Neural crest cell (in vitro differentiated cells): ENCODE data around the gene FBXW7. TPM values are rescaled to one million over a fixed set of nuclear protein-coding genes. Genes with fewer than 3 reads are reported as not detected.

ENCODE experiments used
- DNase-seq: peaks from one replicate; pipeline ENCODE4 v3.0.0; 2021; ENCODE audit warnings: low read depth, mixed read lengths, low spot score
- H3K27ac Mint-ChIP-seq: one replicate; pipeline ENCODE4 v1.8.0; 2021; ENCODE audit warnings: mild to moderate bottlenecking, mixed read lengths; ENCODE audit not compliant: unreplicated experiment
- H3K27me3 Mint-ChIP-seq: 2 replicates; pipeline ENCODE4 v1.8.0; 2021; ENCODE audit warnings: low read depth, mild to moderate bottlenecking, mixed read lengths
- H3K36me3 Mint-ChIP-seq: 2 replicates; pipeline ENCODE4 v1.8.0; 2021; ENCODE audit warnings: low read depth, mild to moderate bottlenecking, mixed read lengths
- H3K4me1 Mint-ChIP-seq: 2 replicates; pipeline ENCODE4 v1.8.0; 2021; ENCODE audit warnings: mixed read lengths
- H3K4me3 Mint-ChIP-seq: one replicate; pipeline ENCODE4 v1.8.0; 2021; ENCODE audit warnings: mild to moderate bottlenecking, mixed read lengths
- H3K9me3 Mint-ChIP-seq: 2 replicates; pipeline ENCODE4 v1.8.0; 2021; ENCODE audit warnings: mixed read lengths
- total RNA-seq: library from RNA; stranded (reverse); gene quantifications from 2 replicates; pipeline ENCODE4 v1.2.1, GENCODE V29; 2021
- TF ChIP-seq, protein P1 (sequence below): fragments of 200-600 bp; sonication (generic); conservative IDR thresholded peaks from 2 replicates; pipeline ENCODE4 v1.5.0; 2021; ENCODE audit warnings: antibody characterized with exemption, mild to moderate bottlenecking

Gene FBXW7
- total RNA-seq, 1 donor from 2014 or later, result 33.4 TPM

DNA sequence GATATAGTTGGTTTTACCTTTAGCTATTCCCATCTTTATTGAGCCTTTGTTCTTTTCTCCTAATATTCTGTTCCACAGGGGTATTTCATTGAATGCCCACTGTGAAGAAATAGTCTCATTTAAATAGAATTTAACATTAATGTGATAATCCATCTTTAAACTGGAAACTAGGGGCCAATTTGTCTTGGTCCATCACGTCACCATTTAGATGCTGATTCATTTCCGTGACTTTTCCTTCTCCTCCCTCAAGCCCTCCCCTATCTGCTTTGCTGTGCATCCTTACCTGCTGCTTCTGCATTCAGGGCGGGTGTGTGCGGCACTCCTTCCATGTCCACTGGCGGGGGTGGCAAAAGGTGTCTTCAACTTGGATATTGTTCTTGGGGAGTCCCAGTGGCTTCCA, 241.1 kb downstream of the FBXW7 start:
- TF ChIP-seq, protein P1, sequence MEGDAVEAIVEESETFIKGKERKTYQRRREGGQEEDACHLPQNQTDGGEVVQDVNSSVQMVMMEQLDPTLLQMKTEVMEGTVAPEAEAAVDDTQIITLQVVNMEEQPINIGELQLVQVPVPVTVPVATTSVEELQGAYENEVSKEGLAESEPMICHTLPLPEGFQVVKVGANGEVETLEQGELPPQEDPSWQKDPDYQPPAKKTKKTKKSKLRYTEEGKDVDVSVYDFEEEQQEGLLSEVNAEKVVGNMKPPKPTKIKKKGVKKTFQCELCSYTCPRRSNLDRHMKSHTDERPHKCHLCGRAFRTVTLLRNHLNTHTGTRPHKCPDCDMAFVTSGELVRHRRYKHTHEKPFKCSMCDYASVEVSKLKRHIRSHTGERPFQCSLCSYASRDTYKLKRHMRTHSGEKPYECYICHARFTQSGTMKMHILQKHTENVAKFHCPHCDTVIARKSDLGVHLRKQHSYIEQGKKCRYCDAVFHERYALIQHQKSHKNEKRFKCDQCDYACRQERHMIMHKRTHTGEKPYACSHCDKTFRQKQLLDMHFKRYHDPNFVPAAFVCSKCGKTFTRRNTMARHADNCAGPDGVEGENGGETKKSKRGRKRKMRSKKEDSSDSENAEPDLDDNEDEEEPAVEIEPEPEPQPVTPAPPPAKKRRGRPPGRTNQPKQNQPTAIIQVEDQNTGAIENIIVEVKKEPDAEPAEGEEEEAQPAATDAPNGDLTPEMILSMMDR, result no peak
- Mint-ChIP-seq H3K36me3 (no peaks in the 10 kb centered on the region), H3K9me3 (no peaks in the 10 kb centered on the region)

DNA sequence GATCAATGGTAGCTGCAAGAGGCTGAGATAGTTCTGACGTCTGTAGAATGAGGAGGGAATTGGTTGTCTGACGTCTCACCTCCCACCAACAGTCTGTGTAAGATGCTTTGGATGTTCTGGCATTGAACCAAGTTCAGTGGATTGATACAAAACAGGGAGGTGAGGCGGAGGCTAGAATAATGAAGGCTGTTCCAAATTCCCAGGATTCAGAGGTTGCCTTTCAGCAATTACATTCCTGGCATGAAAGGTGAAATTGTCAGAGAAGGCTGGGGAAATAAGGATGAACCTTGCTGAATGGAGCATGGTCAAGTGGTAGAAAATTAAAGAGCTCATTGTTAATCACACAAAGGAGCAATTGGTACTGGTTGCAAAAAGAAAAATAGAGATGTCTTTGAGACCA, 241.6 kb downstream of the FBXW7 start:
- H3K4me1 Mint-ChIP-seq, result peaks cover 5% of the 10 kb centered on the region
- H3K36me3 Mint-ChIP-seq, result no peaks in the 10 kb centered on the region
- no peak for DNase-seq
- no peak overlapping the region for H3K27ac Mint-ChIP-seq
- TF ChIP-seq, protein P1, result no peak
- no peak overlapping the region for H3K4me3 Mint-ChIP-seq
- no peaks in the 10 kb centered on the region for H3K27me3 Mint-ChIP-seq
- no peaks in the 10 kb centered on the region for H3K9me3 Mint-ChIP-seq

More for the DNA sequence above, 241.1 kb downstream of the FBXW7 start:
- H3K4me1 Mint-ChIP-seq, result peaks cover 5% of the 10 kb centered on the region
- H3K4me3 Mint-ChIP-seq, result no peak overlapping the region
- H3K27ac Mint-ChIP-seq, result no peak overlapping the region
- no peak for DNase-seq
- no peaks in the 10 kb centered on the region for H3K27me3 Mint-ChIP-seq

DNA sequence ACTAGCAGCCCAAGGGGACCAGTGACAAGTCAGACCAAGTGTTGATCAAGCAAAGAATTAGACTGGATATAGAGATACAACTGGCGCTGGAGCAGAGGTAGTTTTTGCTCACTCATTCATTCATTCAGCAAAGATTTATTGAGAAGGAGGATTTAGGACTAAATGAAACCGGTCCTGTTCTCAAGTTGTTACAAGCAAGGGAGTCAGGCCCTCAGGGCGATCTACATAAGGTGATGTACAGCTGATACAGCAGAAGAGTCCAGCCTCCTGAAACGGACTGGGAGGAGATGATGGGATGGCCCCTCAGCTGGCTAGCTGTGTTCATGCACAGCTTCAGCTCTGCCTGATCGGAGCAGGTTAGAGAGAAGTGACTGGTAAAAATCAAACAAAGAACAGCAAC, 242.4 kb downstream of the FBXW7 start:
- Mint-ChIP-seq H3K4me1 (peaks cover 5% of the 10 kb centered on the region), H3K9me3 (no peaks in the 10 kb centered on the region), H3K4me3 (no peak overlapping the region), H3K27ac (no peak overlapping the region), H3K36me3 (no peaks in the 10 kb centered on the region), H3K27me3 (no peaks in the 10 kb centered on the region)
- DNase-seq, result no peak
- TF ChIP-seq, protein P1, result no peak

DNA sequence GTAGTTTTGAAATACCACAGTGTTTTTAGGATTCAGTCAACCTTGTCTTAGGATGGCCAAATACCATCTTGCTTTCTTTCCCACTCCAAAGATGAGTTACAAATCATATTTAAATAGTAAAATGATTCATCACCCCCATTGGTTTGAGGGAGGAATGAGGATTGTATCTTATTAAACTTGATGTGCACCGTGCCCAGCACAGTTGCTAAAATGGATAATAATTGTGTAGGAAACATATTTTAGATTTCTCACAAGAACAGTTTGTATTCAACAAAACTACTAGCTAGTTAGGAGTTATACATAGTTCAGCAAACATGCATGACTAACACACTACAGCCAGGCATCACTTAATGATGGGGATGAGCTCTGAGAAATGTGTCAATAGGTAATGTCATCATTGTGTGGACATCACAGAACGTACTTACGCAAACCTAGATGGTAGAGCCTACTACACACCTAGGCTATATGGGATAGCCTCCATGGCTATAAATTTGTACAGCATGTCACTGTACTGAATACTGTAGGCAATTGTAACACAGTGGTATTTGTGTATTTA, 245.4 kb downstream of the FBXW7 start:
- TF ChIP-seq, protein P1, result no peak

DNA sequence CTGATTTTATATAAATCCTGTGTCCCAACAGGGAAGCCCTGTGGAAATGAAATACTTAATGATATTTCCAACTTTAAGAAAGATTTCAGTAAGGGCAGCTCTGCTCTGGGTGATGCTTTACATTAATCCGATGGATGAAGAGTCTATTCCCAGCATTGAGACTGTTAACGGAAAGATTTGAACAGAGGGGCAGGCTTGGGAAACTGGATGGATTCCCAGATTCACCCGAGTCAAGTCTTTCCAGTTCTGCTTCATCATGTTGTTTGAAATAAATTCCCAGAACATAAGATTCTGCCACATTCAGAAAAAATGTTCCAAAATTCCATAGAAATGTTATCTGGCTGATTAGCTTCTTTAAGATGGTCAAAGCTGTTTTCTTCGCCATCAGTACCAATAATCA, 246.0 kb downstream of the FBXW7 start:
- no peaks in the 10 kb centered on the region for H3K36me3 Mint-ChIP-seq
- H3K27me3 Mint-ChIP-seq, result no peaks in the 10 kb centered on the region
- DNase-seq, result no peak
- no peak overlapping the region for H3K27ac Mint-ChIP-seq
- H3K4me3 Mint-ChIP-seq, result no peak overlapping the region
- no peaks in the 10 kb centered on the region for H3K9me3 Mint-ChIP-seq
- H3K4me1 Mint-ChIP-seq, result peaks cover 5% of the 10 kb centered on the region
- TF ChIP-seq, protein P1, result no peak

More for the DNA sequence above, 245.4 kb downstream of the FBXW7 start:
- Mint-ChIP-seq H3K27me3 (no peaks in the 10 kb centered on the region), H3K36me3 (no peaks in the 10 kb centered on the region), H3K27ac (no peak overlapping the region), H3K4me3 (no peak overlapping the region), H3K4me1 (peaks cover 5% of the 10 kb centered on the region), H3K9me3 (no peaks in the 10 kb centered on the region)
- no peak for DNase-seq
